IMR-90 (cell line): Measurements from ENCODE around the gene VTCN1. TPM values are rescaled to one million over a fixed set of nuclear protein-coding genes. Genes with fewer than 3 reads are reported as not detected.
A peak's percentile ranks its signal among the peaks of the same experiment; 100 is the strongest.

Experiments
- ATAC-seq: fragments of 200-7000 bp; cut with Tn5 transposase; 2 replicates; pipeline ENCODE4 v1.9.1; 2020; ENCODE audit warnings: low read depth, mild to moderate bottlenecking, moderate library complexity
- BruUV-seq: library from RNA; stranded (reverse); fragments of 400-500 nt; replicated peaks from 2 replicates; lab custom pipeline; 2021; lab: Mats Ljungman, UMichigan
- CTCF ChIA-PET: fragments of 300-600 bp; formaldehyde crosslinking; extraction: SDS; loops from one replicate; lab custom pipeline; 2021; ENCODE audit warnings: antibody characterized with exemption; lab: Yijun Ruan, JAX
- POLR2A ChIA-PET: fragments of 300-600 bp; sonication (Branson Sonifier 250); formaldehyde crosslinking; loops from one replicate; lab custom pipeline; 2022; ENCODE audit warnings: antibody characterized with exemption; ENCODE audit not compliant: unreplicated experiment; lab: Charles Lee
- DNase-seq: peaks from one replicate; pipeline ENCODE4 v3.0.0; 2013
- H2AFZ ChIP-seq: replicated peaks from 2 replicates; pipeline ENCODE3; 2013; ENCODE audit warnings: low read length, mild to moderate bottlenecking; ENCODE audit not compliant: poor library complexity
- H2AK5ac ChIP-seq: 2 replicates; pipeline ENCODE4 v1.6.1; 2013; ENCODE audit warnings: low read depth, low read length, inconsistent platforms
- H2AK9ac ChIP-seq: replicated peaks from 2 replicates; pipeline ENCODE3; 2013; ENCODE audit warnings: mild to moderate bottlenecking, low read depth, low read length, moderate library complexity; ENCODE audit not compliant: poor library complexity
- H2BK120ac ChIP-seq: 2 replicates; pipeline ENCODE4 v1.6.1; 2013; ENCODE audit warnings: low read depth, low read length, inconsistent platforms
- H2BK15ac ChIP-seq: 3 replicates; pipeline ENCODE4 v1.6.1; 2013; ENCODE audit warnings: low read depth, low read length, inconsistent platforms
- H2BK20ac ChIP-seq: 2 replicates; pipeline ENCODE4 v1.6.1; 2013; ENCODE audit warnings: low read depth, mild to moderate bottlenecking, inconsistent platforms, low read length, moderate library complexity
- H2BK5ac ChIP-seq: 2 replicates; pipeline ENCODE4 v1.6.1; 2013; ENCODE audit warnings: mild to moderate bottlenecking, low read depth, low read length, inconsistent platforms; ENCODE audit not compliant: poor library complexity, severe bottlenecking
- H3K14ac ChIP-seq: replicated peaks from 2 replicates; pipeline ENCODE4 v1.6.1; 2013; ENCODE audit warnings: low read depth, low read length, inconsistent platforms
- H3K18ac ChIP-seq: 2 replicates; pipeline ENCODE4 v1.6.1; 2013; ENCODE audit warnings: low read depth, low read length, control low read depth
- H3K23ac ChIP-seq: 2 replicates; pipeline ENCODE4 v1.6.1; 2013; ENCODE audit warnings: low read depth, low read length, inconsistent platforms
- H3K27ac ChIP-seq: 2 replicates; pipeline ENCODE4 v1.5.1; 2013; ENCODE audit warnings: mild to moderate bottlenecking, control low read depth, low read length; ENCODE audit not compliant: insufficient read depth
- H3K27me3 ChIP-seq: 2 replicates; pipeline ENCODE4 v1.6.1; 2013; ENCODE audit warnings: low read length; ENCODE audit not compliant: control insufficient read depth, insufficient read depth
- H3K36me3 ChIP-seq: 2 replicates; pipeline ENCODE4 v1.6.1; 2013; ENCODE audit warnings: low read length, mixed read lengths; ENCODE audit not compliant: control insufficient read depth, insufficient read depth
- H3K4ac ChIP-seq: 2 replicates; pipeline ENCODE4 v1.6.1; 2013; ENCODE audit warnings: low read depth, low read length, inconsistent platforms
- H3K4me1 ChIP-seq: 2 replicates; pipeline ENCODE4 v1.6.1; 2013; ENCODE audit warnings: low read length, mixed read lengths; ENCODE audit not compliant: control insufficient read depth, insufficient read depth
- H3K4me2 ChIP-seq: 2 replicates; pipeline ENCODE4 v1.6.1; 2013; ENCODE audit warnings: low read depth, mild to moderate bottlenecking, control low read depth, low read length, moderate library complexity
- H3K4me3 ChIP-seq: 2 replicates; pipeline ENCODE4 v1.5.1; 2013; ENCODE audit warnings: low read depth, mild to moderate bottlenecking, control low read depth, low read length, moderate library complexity; ENCODE audit not compliant: insufficient read depth
- H3K56ac ChIP-seq: 2 replicates; pipeline ENCODE4 v1.6.1; 2013; ENCODE audit warnings: low read length, inconsistent platforms; ENCODE audit not compliant: insufficient read depth; ENCODE audit errors: extremely low read depth
- H3K79me1 ChIP-seq, 2 experiments: 2 replicates each; pipeline ENCODE4 v1.6.1; 2013; ENCODE audit warnings: low read length in 2 of 2, inconsistent platforms in 1 of 2, low read depth in 1 of 2
- H3K9ac ChIP-seq: 2 replicates; pipeline ENCODE4 v1.6.1; 2013; ENCODE audit warnings: low read depth, low read length, control low read depth
- H3K9me1 ChIP-seq: 2 replicates; pipeline ENCODE4 v1.6.1; 2013; ENCODE audit warnings: low read length, inconsistent platforms; ENCODE audit not compliant: insufficient read depth
- H3K9me3 ChIP-seq: 2 replicates; pipeline ENCODE4 v1.6.1; 2013; ENCODE audit warnings: low read length; ENCODE audit not compliant: control insufficient read depth, insufficient read depth
- H4K20me1 ChIP-seq: 2 replicates; pipeline ENCODE4 v1.6.1; 2013; ENCODE audit warnings: low read length, inconsistent platforms; ENCODE audit not compliant: insufficient read depth
- H4K5ac ChIP-seq: 2 replicates; pipeline ENCODE4 v1.6.1; 2013; ENCODE audit warnings: mild to moderate bottlenecking, low read depth, low read length, control low read depth
- H4K8ac ChIP-seq, 2 experiments: 2 replicates each; pipeline ENCODE4 v1.6.1; 2013; ENCODE audit warnings: low read depth in 2 of 2, low read length in 2 of 2, control low read depth in 1 of 2, inconsistent platforms in 1 of 2
- H4K91ac ChIP-seq: 2 replicates; pipeline ENCODE4 v1.6.1; 2013; ENCODE audit warnings: low read depth, low read length, inconsistent platforms; ENCODE audit not compliant: insufficient read depth
- CHD1 ChIP-seq: IDR thresholded peaks from 2 replicates; pipeline ENCODE4 v1.6.1; 2012; ENCODE audit warnings: low read depth, low read length, improper control_type of control experiment
- CTCF ChIP-seq: conservative IDR thresholded peaks from 2 replicates; pipeline ENCODE4 v1.5.1; 2012; ENCODE audit warnings: mild to moderate bottlenecking, low read depth, low read length, improper control_type of control experiment
- MAZ ChIP-seq: IDR thresholded peaks from 2 replicates; pipeline ENCODE4 v1.6.1; 2012; ENCODE audit warnings: low read depth, mild to moderate bottlenecking, low read length, improper control_type of control experiment, moderate library complexity, borderline replicate concordance
- NFE2L2 ChIP-seq: fragments of 150-350 bp; IDR thresholded peaks from 2 replicates; pipeline ENCODE4 v1.6.1; 2016; ENCODE audit warnings: low read depth, mild to moderate bottlenecking, low read length
- RAD21 ChIP-seq: IDR thresholded peaks from 2 replicates; pipeline ENCODE4 v1.6.1; 2012; ENCODE audit warnings: low read length, improper control_type of control experiment
- RFX5 ChIP-seq: IDR thresholded peaks from 2 replicates; pipeline ENCODE4 v1.8.0; 2012; ENCODE audit warnings: low read depth, mild to moderate bottlenecking, low read length, moderate library complexity
- SMC3 ChIP-seq: fragments of 150-350 bp; IDR thresholded peaks from 2 replicates; pipeline ENCODE4 v1.6.1; 2016; ENCODE audit warnings: low read depth, mild to moderate bottlenecking, antibody characterized with exemption, low read length, moderate library complexity
- WGBS, 2 experiments: methylation state at CpG; one replicate each; pipeline versions ENCODE4 v1.1.5 to v1.1.7; 2013; ENCODE audit warnings: missing lambda C conversion rate in 2 of 2; ENCODE audit not compliant: insufficient read length in 1 of 2; ENCODE audit errors: extremely low coverage in 2 of 2; 5-methylcytosine and 5-hydroxymethylcytosine counted together
- dilution Hi-C: fragments of 300-500 bp; cut with HindIII; formaldehyde crosslinking; loops from one replicate; pipeline ENCODE4 v1.14.3; 2018; ENCODE audit warnings: low sequenced_read_pairs; ENCODE audit not compliant: unreplicated experiment
- in situ Hi-C: fragments of 300-500 bp; cut with MboI; formaldehyde crosslinking; loops from 3 replicates; pipeline ENCODE4 v1.14.3; 2019; ENCODE audit warnings: low sequenced_read_pairs, inconsistent platforms, mixed read lengths
- intact Hi-C: fragments of 100-400 bp; cut with micrococcal nuclease; formaldehyde crosslinking; loops from 2 replicates; pipeline ENCODE4 v1.10.0; 2022
- polyA plus RNA-seq, 3 experiments: library from polyadenylated mRNA; depleted of rRNA; stranded (reverse); fragments of >200 nt; gene quantifications; 2 replicates each; pipeline ENCODE4 v1.2.3, GENCODE V29; 2012; ENCODE audit warnings: low replicate concordance in 1 of 3
- total RNA-seq: library from RNA; depleted of rRNA; stranded (reverse); fragments of >200 nt; gene quantifications from 2 replicates; pipeline ENCODE4 v1.2.3, GENCODE V29; 2012
- TF ChIP-seq, protein P1 (sequence below): fragments of 150-350 bp; IDR thresholded peaks from 2 replicates; pipeline ENCODE4 v1.6.1; 2017; ENCODE audit warnings: mild to moderate bottlenecking, antibody characterized with exemption, low read length, low read depth

The VTCN1 gene
- total and polyA plus RNA-seq, 2 of the 4 experiments (the other 2 are of a cell fraction) = not detected

- Histone ChIP-seq H3K4ac (no peak overlapping the region), H3K4me3 (no peak overlapping the region), H2BK5ac (no peak overlapping the region), H3K36me3 (no peaks in the 10 kb centered on the region), H2BK20ac (no peak overlapping the region), H4K20me1 (no peaks in the 10 kb centered on the region), H3K4me1 (peaks cover 3% of the 10 kb centered on the region; the same call in 1 of the 2 replicates), H3K79me1 (no peaks in the 10 kb centered on the region), H3K14ac (no peak overlapping the region; the same call in 1 of the 2 replicates), H3K4me2 (no peak overlapping the region), H3K27me3 (peaks cover 5% of the 10 kb centered on the region), H3K27ac (no peak overlapping the region), H2AK9ac (peak overlapping the region; percentile 31), H3K9ac (no peak overlapping the region), H4K91ac (no peak overlapping the region), H2AFZ (no peak overlapping the region), H3K9me1 (no peaks in the 10 kb centered on the region), H3K23ac (no peak overlapping the region), H3K56ac (no peak overlapping the region), H2AK5ac (peak overlapping the region; percentile 42), H2BK15ac (no peak overlapping the region), H4K8ac (no peak overlapping the region), H3K18ac (no peak overlapping the region), H3K9me3 (peaks cover 2% of the 10 kb centered on the region; the same call in 1 of the 2 replicates), H4K5ac (no peak overlapping the region), H2BK120ac (no peak overlapping the region)
- POLR2A ChIA-PET = no interaction called here
- BruUV-seq = no TSS peak
- CTCF ChIA-PET = interaction anchor here (0.7 kb wide), 1 partner anchor 100 kb away, joined by 3 read pairs; no protein-coding TSS in a partner anchor
- WGBS, 2 experiments = 69% methylated on average over 5 of the region's 6 CpGs; no CpG with 5 or more reads in 1 of the 2 experiments
- no peak for TF ChIP-seq RFX5
- no peak for TF ChIP-seq CTCF
- TF ChIP-seq RAD21 = no peak
- no peak for TF ChIP-seq MAZ
- TF ChIP-seq CHD1 = no peak
- no peak for TF ChIP-seq NFE2L2
- no peak for TF ChIP-seq SMC3
- TF ChIP-seq, protein P1, sequence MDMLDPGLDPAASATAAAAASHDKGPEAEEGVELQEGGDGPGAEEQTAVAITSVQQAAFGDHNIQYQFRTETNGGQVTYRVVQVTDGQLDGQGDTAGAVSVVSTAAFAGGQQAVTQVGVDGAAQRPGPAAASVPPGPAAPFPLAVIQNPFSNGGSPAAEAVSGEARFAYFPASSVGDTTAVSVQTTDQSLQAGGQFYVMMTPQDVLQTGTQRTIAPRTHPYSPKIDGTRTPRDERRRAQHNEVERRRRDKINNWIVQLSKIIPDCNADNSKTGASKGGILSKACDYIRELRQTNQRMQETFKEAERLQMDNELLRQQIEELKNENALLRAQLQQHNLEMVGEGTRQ = no peak
- dilution Hi-C loops (no loop called here), intact Hi-C loops (no loop called here), in situ Hi-C loops (no loop called here)
- ATAC-seq (no peak), DNase-seq (no peak)
These were observed 47.9 kb downstream of the VTCN1 start for GRCh38 chr1:117162816-117163215.
